ENCODE data around the gene IPP. TPM values are rescaled to one million over a fixed set of nuclear protein-coding genes. Genes with fewer than 3 reads are reported as not detected.

The IPP gene
- total and polyA plus RNA-seq, 2 of the 8 experiments (the other 6 are each of a cell fraction or from before 2014, with no cell fraction given), result 1.4 to 5.6 TPM

DNA sequence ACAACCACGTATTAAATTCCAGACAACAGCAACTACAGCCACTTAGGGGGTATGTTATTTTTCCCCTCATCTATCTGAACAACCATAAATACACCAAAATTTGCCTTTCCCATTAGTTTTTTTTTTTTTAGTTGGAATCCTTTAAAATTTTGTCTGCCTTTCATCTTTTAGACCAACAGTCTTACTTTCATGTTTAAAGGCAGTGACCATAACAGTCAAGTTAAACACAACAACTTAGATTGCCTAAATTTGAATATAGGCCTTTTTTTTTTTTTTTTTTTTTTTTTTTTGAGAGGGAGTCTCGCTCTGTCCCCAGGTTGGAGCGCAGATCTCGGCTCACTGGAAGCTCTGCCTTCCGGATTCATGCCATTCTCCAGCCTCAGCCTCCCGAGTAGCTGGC, 67.5 kb downstream of the IPP start:
- H3K4me1 ChIP-seq (replicated peaks in 1 of 4; ENCODE audit: control insufficient read depth in 3 of 4, insufficient read depth in 4 of 4, low read length in 3 of 4), result peaks cover 0 to 19% (median 6%) of the 10 kb centered on the region in 4 experiments; a peak in 6 of 7 replicates
- no peak overlapping the region for H2AK5ac ChIP-seq (ENCODE audit: low read depth, low read length)
- no peak overlapping the region for H3K4me3 ChIP-seq (ENCODE audit: extremely low read depth in 1 of 4, insufficient read depth in 2 of 4, low read depth in 3 of 4, low read length in 4 of 4)
- no peak overlapping the region for H2BK15ac ChIP-seq (ENCODE audit: low read length)
- H3K27ac ChIP-seq (ENCODE audit: low read depth, low read length), result no peak overlapping the region
- DNase-seq (ENCODE audit: low read depth in 1 of 2, low spot score in 2 of 2) (no peak), FAIRE-seq (no peak)
- POLR2A ChIA-PET (ENCODE audit: partially characterized antibody), result interaction anchor here (1.5 to 2.5 kb wide), 2 partner anchors 10 to 14 kb away, joined by 6 to 11 read pairs; no protein-coding TSS in a partner anchor
- no peak overlapping the region for H4K5ac ChIP-seq (ENCODE audit: insufficient read length, low read depth, low read length)
- no peak overlapping the region for H2BK12ac ChIP-seq (ENCODE audit: low read depth, low read length)
- no peak overlapping the region for H3K4ac ChIP-seq (replicated peaks; ENCODE audit: insufficient read length, low read depth, low read length)
- CTCF ChIA-PET (ENCODE audit: partially characterized antibody), result interaction anchor here (0.7 to 1.5 kb wide), 2 partner anchors 163 to 197 kb away, joined by 3 read pairs; no protein-coding TSS in a partner anchor
- H3K56ac ChIP-seq (replicated peaks; ENCODE audit: insufficient read length, low read depth, low read length), result no peak overlapping the region
- H4K8ac ChIP-seq (ENCODE audit: extremely low read depth, insufficient read depth, low read length), result no peak overlapping the region
- peaks cover 37 to 84% of the 10 kb centered on the region in 2 experiments for H3K79me2 ChIP-seq (ENCODE audit: control insufficient read depth in 1 of 2, insufficient read depth in 2 of 2, low read length in 2 of 2)
- H3K36me3 ChIP-seq (ENCODE audit: control insufficient read depth in 2 of 4, insufficient read depth in 4 of 4, low read length in 3 of 4), result no peaks in the 10 kb centered on the region
- no peak overlapping the region for H3K14ac ChIP-seq (ENCODE audit: insufficient read length)
- no peak overlapping the region for H4K91ac ChIP-seq (replicated peaks; ENCODE audit: insufficient read length, low read length)
- no peak overlapping the region for H2BK120ac ChIP-seq (replicated peaks; ENCODE audit: low read depth, low read length)
- no peaks in the 10 kb centered on the region for H3K9me3 ChIP-seq (ENCODE audit: insufficient read depth in 2 of 2, low read depth in 1 of 2, low read length in 1 of 2)
- H2BK20ac ChIP-seq (ENCODE audit: low read length), result no peak overlapping the region
- H3K4me2 ChIP-seq (ENCODE audit: insufficient read depth in 1 of 2, low read depth in 2 of 2, low read length in 2 of 2), result peak overlapping the region in 1 of 2 experiments; percentile 14; a peak in 2 of 4 replicates
- H3K79me1 ChIP-seq (ENCODE audit: low read depth, low read length), result no peaks in the 10 kb centered on the region
- no peak overlapping the region for H3K23ac ChIP-seq (ENCODE audit: insufficient read length)
- 77% methylated on average over 5 of the region's 6 CpGs; no CpG with 5 or more reads in 1 of the 2 experiments for WGBS, 2 experiments (ENCODE audit: extremely low coverage in 1 of 2, insufficient coverage in 1 of 2, insufficient read length in 1 of 2, insufficient replicate concordance in 2 of 2, low coverage in 1 of 2, low lambda C conversion rate in 2 of 2, missing lambda C conversion rate in 1 of 2)
- H2AFZ ChIP-seq (ENCODE audit: low read length), result no peak overlapping the region
- H3K18ac ChIP-seq (ENCODE audit: extremely low read depth, low read length), result no peak overlapping the region
- no peak overlapping the region for H2BK5ac ChIP-seq (ENCODE audit: low read depth, low read length)
- no peaks in the 10 kb centered on the region for H3K27me3 ChIP-seq (replicated peaks in 1 of 4; ENCODE audit: control insufficient read depth in 3 of 4, extremely low read depth in 1 of 4, insufficient read depth in 3 of 4, low read length in 3 of 4)
- peaks cover 9 to 14% of the 10 kb centered on the region in 2 experiments for H4K20me1 ChIP-seq (replicated peaks in 1 of 2; ENCODE audit: control insufficient read depth in 1 of 2, insufficient read depth in 2 of 2, low read length in 2 of 2)
- H3K9ac ChIP-seq (replicated peaks in 1 of 4; ENCODE audit: extremely low read depth in 1 of 4, low read depth in 3 of 4, low read length in 3 of 4), result no peak overlapping the region
- H3K23me2 ChIP-seq (ENCODE audit: low read depth, low read length), result peaks cover 7% of the 10 kb centered on the region
- no peak for TF ChIP-seq CBX5 (IDR thresholded peaks at IDR 0.05; ENCODE audit: low read depth, low read length)
- no peak for TF ChIP-seq TAF1 (IDR thresholded peaks at IDR 0.05; ENCODE audit: low read depth, low read length)
- no peak for TF ChIP-seq KDM4A (IDR thresholded peaks at IDR 0.05; ENCODE audit: low read depth, low read length, severe bottlenecking)
- TF ChIP-seq EGR1 (IDR thresholded peaks at IDR 0.05; ENCODE audit: borderline replicate concordance, low read depth, low read length), result no peak
- TF ChIP-seq JUND (IDR thresholded peaks at IDR 0.05; ENCODE audit: low read length), result no peak
- no peak for TF ChIP-seq POLR2AphosphoS5 (IDR thresholded peaks at IDR 0.05; ENCODE audit: low read depth, low read length)
- TF ChIP-seq, protein P1, sequence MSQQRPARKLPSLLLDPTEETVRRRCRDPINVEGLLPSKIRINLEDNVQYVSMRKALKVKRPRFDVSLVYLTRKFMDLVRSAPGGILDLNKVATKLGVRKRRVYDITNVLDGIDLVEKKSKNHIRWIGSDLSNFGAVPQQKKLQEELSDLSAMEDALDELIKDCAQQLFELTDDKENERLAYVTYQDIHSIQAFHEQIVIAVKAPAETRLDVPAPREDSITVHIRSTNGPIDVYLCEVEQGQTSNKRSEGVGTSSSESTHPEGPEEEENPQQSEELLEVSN (IDR thresholded peaks at IDR 0.05), result no peak
- TF ChIP-seq EP300 (IDR thresholded peaks at IDR 0.05; ENCODE audit: borderline replicate concordance in 1 of 2, low read depth in 2 of 2, low read length in 2 of 2), result no peak
- TF ChIP-seq, protein P2, sequence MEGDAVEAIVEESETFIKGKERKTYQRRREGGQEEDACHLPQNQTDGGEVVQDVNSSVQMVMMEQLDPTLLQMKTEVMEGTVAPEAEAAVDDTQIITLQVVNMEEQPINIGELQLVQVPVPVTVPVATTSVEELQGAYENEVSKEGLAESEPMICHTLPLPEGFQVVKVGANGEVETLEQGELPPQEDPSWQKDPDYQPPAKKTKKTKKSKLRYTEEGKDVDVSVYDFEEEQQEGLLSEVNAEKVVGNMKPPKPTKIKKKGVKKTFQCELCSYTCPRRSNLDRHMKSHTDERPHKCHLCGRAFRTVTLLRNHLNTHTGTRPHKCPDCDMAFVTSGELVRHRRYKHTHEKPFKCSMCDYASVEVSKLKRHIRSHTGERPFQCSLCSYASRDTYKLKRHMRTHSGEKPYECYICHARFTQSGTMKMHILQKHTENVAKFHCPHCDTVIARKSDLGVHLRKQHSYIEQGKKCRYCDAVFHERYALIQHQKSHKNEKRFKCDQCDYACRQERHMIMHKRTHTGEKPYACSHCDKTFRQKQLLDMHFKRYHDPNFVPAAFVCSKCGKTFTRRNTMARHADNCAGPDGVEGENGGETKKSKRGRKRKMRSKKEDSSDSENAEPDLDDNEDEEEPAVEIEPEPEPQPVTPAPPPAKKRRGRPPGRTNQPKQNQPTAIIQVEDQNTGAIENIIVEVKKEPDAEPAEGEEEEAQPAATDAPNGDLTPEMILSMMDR (IDR thresholded peaks at IDR 0.05; ENCODE audit: control extremely low read depth in 1 of 3, insufficient read depth in 1 of 3, low read depth in 1 of 3, low read length in 3 of 3), result no peak
- TF ChIP-seq BRCA1 (IDR thresholded peaks at IDR 0.05; ENCODE audit: low read depth, low read length), result no peak
- TF ChIP-seq TBP (IDR thresholded peaks at IDR 0.05; ENCODE audit: low read depth, low read length), result no peak
